HTERT RPE-1 (cell line): Measurements from ENCODE around the gene CBFA2T3.
"Not testable (repeated sequence)": the region's sequence is repeated elsewhere in the genome, so short reads cannot be mapped to it uniquely, and the experiment has no call there.

ENCODE experiments used
- in situ Hi-C: fragments of 300-500 bp; cut with MboI; formaldehyde crosslinking; loops from 4 replicates; pipeline ENCODE4 v1.14.3; 2020; ENCODE audit warnings: low sequenced_read_pairs

Gene CBFA2T3

GRCh38 chr16:89013111-89013510 is 36.1 kb upstream of the CBFA2T3 start:
- in situ Hi-C loops, result no loop called here

GRCh38 chr16:89012622-89012995 is 35.6 kb upstream of the CBFA2T3 start:
- in situ Hi-C loops, result no loop called here

- in situ Hi-C loops, result no loop called here
These were observed 35.1 kb upstream of the CBFA2T3 start for GRCh38 chr16:89011909-89012621.

- in situ Hi-C loops, result no loop called here
These were observed 33.4 kb upstream of the CBFA2T3 start for GRCh38 chr16:89010210-89010925.

GRCh38 chr16:89009343-89010209 is 32.6 kb upstream of the CBFA2T3 start:
- in situ Hi-C loops, result no loop called here

GRCh38 chr16:89008796-89009195 is 31.8 kb upstream of the CBFA2T3 start:
- in situ Hi-C loops, result not testable (repeated sequence)

- in situ Hi-C loops, result no loop called here
These were observed 30.6 kb upstream of the CBFA2T3 start for GRCh38 chr16:89007371-89008249.

GRCh38 chr16:89006036-89006752 is 29.2 kb upstream of the CBFA2T3 start:
- in situ Hi-C loops, result no loop called here

- in situ Hi-C loops, result no loop called here
These were observed 28.4 kb upstream of the CBFA2T3 start for GRCh38 chr16:89005201-89006035.

GRCh38 chr16:89004209-89004831 is 27.3 kb upstream of the CBFA2T3 start:
- in situ Hi-C loops, result no loop called here

- in situ Hi-C loops, result no loop called here
These were observed 26.8 kb upstream of the CBFA2T3 start for GRCh38 chr16:89003831-89004208.

GRCh38 chr16:89002851-89003830 is 26.1 kb upstream of the CBFA2T3 start:
- in situ Hi-C loops, result no loop called here

- in situ Hi-C loops, result not testable (repeated sequence)
These were observed 25.1 kb upstream of the CBFA2T3 start for GRCh38 chr16:89002081-89002480.

- in situ Hi-C loops, result no loop called here
These were observed 24.4 kb upstream of the CBFA2T3 start for GRCh38 chr16:89001117-89002027.

- in situ Hi-C loops, result no loop called here
These were observed 23.4 kb upstream of the CBFA2T3 start for GRCh38 chr16:89000207-89000959.
